HG03045 (cell line): ENCODE results near the gene TRIM15.
"Not testable (repeated sequence)": the region's sequence is repeated elsewhere in the genome, so short reads cannot be mapped to it uniquely, and the experiment has no call there.

Source experiments
- ATAC-seq: cut with Tn5 transposase; IDR thresholded peaks from one replicate; pipeline ENCODE4 v1.9.1; 2021; ENCODE audit warnings: mild to moderate bottlenecking, moderate library complexity; ENCODE audit not compliant: unreplicated experiment

TRIM15 gene

DNA sequence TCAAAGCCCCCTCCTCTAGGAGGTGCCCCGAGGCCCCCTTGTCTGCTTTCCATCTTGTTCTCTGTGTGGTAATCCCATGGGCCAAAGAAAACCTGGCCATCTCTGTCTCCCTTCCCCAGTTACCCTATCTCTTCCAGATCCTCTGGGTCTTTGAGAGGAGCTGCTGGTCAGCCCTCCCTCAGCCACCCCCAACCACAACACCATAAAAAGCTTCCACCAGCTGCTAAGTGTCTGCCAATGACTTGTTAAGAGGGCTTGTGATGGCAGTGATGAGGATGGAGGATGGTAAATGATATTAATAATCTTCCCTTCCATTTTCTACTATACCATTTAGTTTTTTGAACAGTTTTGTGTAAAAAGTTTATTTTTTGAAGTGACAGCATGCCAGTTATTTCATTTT is 32.6 kb downstream of the TRIM15 start:
- ATAC-seq = no peak

- no peak for ATAC-seq
Measured at GRCh38 chr6:30196376-30196775, 33.0 kb downstream of the TRIM15 start.

DNA sequence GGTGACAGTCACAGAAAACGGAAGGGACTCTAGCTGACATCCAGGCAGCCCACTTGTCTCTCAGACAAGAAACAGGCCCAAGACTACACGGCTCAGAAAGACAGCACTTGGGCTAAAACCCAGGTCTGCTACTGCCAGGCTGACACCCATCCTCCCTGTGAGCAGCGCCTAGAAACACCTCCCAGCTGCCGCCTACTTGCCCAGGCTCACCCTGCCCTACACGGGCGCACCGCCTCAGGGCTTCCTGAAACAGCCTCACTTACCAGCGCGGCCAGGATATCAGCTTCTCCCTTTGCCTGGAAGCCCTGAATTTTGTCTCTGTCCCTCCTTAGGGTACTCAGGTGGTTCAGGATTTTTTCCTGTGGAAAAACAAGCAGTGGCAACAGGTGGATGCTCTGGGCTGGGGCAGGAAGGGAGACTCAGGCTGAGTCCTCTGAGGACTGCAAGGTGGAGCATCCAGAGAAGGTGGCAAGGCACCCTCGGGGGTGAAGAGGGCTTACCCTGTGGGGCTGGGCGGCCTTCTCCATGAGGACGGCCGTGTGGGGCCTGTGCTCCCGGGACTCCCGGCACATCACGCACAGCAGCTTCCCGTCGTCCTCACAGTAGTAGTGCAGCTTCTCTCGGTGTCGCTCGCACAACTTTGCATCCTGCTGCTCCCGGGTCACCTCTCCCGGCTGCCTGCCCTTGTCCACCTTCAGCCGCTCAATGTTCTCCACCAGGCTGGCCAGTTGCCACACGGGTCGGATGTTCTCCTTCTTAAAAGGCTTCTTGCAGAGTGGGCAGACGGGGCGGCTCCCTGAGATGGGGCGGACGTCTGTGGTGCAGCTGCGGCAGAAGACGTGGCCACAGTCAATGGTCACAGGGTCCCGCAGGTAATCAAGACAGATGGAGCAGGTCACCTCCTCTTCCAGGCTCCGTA is 35.1 kb downstream of the TRIM15 start:
- no peak for ATAC-seq

- ATAC-seq = peak; percentile 60
Measured at GRCh38 chr6:30200551-30201281, 37.4 kb downstream of the TRIM15 start.

DNA sequence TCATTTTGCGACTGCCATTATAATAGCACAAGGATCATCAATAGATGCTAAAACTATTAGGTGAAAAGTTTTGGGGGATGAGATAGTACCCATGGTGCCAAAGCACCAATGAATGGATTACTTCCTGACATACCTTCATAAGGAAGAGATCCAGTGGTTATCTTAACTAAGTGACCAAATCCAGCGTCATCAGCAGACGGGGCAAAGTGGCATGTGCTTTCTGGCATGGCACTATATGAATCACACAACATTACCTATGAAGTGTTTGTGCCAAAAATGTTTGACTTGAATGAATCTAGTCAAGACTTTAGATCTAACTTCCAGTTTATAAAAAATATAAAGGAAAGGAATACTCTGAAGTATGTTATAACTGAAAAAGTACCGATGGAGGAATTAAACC is 39.0 kb downstream of the TRIM15 start:
- ATAC-seq = no peak

DNA sequence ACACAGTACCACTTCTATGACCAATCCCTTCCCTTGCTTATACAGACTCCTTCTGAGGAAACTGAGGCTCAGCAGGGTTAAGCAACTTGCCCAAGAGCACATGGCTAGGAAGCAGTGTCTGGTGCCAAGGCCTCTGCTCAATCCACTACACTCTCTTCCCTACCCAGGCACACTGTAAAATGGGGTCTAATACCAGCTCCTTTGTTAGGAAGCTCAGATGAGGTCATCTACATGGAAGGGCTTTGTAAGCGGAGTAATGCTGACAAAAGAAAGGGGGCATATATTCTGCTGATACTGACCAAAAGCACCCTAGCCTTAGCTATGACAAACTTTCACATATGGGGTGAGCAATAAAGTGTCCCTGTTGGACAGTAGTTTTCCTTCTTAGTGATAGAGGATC is 40.8 kb downstream of the TRIM15 start:
- ATAC-seq = no peak

- ATAC-seq = no peak
Measured at GRCh38 chr6:30206152-30206551, 42.8 kb downstream of the TRIM15 start.

GRCh38 chr6:30206799-30207618 is 43.7 kb downstream of the TRIM15 start:
- no peak for ATAC-seq

DNA sequence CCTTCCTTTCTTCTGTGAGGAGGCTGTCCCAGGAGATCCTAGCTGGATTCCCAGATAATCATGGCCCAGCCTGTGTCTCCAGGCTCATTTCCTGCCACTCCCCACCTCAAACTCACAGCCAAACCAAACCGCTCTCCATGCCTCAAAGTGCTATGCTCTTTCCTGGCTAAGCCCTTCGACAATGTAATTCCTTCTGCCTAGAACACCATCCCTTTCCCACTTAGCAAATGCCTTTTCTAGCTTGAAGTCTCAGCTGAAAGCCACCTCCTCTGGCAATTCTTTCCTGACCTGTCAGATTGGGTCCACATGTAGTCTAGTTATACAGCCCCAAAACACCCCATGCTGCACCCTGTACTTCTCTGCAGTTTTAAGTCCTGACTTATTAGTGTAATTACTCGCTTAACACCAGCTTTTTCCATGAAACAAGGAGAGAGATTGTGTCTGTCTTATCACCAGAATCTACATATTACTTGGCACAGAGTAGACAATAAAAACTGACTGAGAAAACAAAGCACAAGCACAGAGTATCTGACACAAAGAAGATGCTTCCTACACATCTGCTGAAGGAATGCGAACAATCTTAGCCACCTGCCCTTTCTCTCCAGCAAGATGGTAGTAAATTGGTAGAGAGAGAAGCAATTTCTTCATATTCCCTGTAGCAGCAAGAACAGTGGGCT is 44.4 kb downstream of the TRIM15 start:
- no peak for ATAC-seq

GRCh38 chr6:30211306-30211705 is 48.0 kb downstream of the TRIM15 start:
- no peak for ATAC-seq

GRCh38 chr6:30211899-30212298 is 48.6 kb downstream of the TRIM15 start:
- no peak for ATAC-seq

DNA sequence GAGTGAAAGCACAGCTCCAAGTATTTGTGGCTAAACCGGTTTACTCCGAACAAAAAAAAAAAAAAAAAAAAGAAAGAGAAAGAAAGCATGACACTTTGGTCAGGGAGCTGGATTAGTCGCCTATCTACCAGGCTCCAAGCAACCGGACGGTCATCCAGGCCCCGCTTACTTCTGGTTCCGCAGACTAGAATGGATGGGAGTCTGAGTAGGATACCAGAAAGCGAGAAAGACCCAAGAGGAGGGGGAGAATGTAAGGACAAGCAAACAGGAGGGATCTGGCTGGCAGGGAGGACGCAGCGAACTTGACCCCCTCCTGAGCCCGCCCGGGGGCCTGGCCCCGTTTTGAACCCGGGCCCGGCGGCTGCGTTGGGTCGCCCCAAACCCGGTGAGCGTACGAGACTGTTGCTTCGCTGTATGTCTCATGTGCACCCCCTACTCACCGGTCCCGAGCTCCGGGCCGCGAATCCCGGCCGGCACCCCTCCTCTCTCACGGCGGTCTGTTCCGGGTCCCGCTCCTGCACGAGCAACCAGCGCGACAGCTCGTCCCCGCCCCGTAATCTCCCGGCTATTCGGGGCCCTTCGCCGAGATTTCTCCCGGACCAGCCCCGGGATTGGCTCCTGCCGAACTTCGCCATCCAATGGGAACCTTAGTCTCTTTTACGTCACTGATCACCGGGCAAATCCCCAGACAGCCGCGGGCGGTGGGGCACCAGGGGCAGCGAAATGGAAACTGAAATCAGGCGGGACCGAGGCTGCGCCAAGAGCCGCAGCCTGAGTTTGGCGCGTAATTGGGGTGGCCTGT is 49.7 kb downstream of the TRIM15 start, which contains the start of gene TRIM26:
TSS of gene TRIM26 (minus strand) at position 542 of the 802 bp plus-strand sequence. CDS start 14,303 bp downstream, outside the sequence.
- ATAC-seq = peak; percentile 87

DNA sequence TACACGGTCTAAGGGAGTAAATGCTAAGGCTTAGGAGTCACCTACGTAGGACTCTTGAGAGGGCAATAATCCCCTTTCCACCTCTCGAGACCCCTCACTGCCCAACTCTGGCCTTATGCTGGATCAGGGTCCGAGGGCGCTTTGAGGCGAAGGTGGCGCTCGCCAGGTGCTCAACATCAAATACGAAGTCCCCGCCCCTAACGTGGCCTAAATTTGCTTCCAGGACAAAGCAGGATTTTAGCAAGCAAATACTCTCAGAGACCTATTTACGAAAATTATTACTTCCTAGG is 50.3 kb downstream of the TRIM15 start:
- no peak for ATAC-seq

- peak; percentile 53 for ATAC-seq
Measured at GRCh38 chr6:30213957-30214656, 50.8 kb downstream of the TRIM15 start.

DNA sequence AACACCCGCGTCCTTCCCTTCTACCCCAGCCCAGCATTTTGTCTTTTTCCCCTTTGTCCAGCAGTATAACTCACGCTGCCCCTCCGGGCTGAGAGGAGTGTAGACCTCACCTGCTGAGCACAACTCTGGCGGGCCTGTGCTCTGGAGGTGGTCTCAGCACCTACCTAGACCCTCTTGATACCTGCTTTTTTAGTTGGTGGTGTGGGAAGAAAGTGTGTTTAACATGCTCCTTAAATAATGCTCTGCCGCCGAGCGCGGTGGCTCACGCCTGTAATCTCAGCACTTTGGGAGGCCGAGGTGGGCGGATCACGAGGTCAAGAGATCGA is 51.3 kb downstream of the TRIM15 start:
- no peak for ATAC-seq

GRCh38 chr6:30216096-30216495 is 52.8 kb downstream of the TRIM15 start:
- no peak for ATAC-seq

GRCh38 chr6:30219244-30219643 is 55.9 kb downstream of the TRIM15 start:
- ATAC-seq = no peak

GRCh38 chr6:30221395-30221794 is 58.0 kb downstream of the TRIM15 start:
- ATAC-seq = not testable (repeated sequence)

DNA sequence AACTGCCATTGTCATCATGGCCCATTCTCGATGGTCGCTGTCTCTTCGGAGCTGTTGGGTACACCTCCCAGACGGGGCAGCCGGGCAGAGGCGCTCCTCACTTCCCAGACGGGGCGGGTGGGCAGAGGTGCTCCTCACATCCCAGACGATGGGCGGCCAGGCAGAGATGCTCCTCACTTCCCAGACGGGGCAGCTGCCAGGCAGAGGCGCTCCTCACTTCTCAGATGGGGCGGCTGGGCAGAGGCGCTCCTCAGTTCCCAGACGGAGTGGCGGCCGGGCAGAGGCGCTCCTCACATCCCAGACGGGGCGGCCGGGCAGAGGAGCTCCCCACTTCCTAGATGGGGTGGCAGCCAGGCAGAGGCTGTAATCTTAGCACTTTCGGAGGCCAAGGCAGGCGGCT is 58.6 kb downstream of the TRIM15 start:
- ATAC-seq = not testable (repeated sequence)
